HTR-8/SVneo (cell line): Measurements from ENCODE around the gene GPR137B.

Source experiments
- DNase-seq: peaks from one replicate; pipeline ENCODE4 v3.0.0; 2011; ENCODE audit warnings: low spot score, mixed read lengths; ENCODE audit not compliant: insufficient read length
- FAIRE-seq: peaks from 2 replicates; lab custom pipeline; 2011; peaks lifted over from hg19 to GRCh38; lab: Jason Lieb, UNC

GPR137B gene

GRCh38 chr1:236235116-236235515, 92.8 kb downstream of the GPR137B start:
- FAIRE-seq (no peak), DNase-seq (no peak)

GRCh38 chr1:236239092-236239585, 96.8 kb downstream of the GPR137B start:
- FAIRE-seq (no peak), DNase-seq (no peak)

GRCh38 chr1:236240675-236241074, 98.3 kb downstream of the GPR137B start:
- no peak for FAIRE-seq
- no peak for DNase-seq

- no peak for DNase-seq
- no peak for FAIRE-seq
Observed at GRCh38 chr1:236242568-236242967, 100.2 kb downstream of the GPR137B start.

- DNase-seq (no peak), FAIRE-seq (no peak)
Observed at GRCh38 chr1:236247286-236247685, 104.9 kb downstream of the GPR137B start.

GRCh38 chr1:236251587-236251986, 109.2 kb downstream of the GPR137B start:
- FAIRE-seq (no peak), DNase-seq (no peak)

GRCh38 chr1:236253119-236253518, 110.8 kb downstream of the GPR137B start:
- no peak for FAIRE-seq
- no peak for DNase-seq

GRCh38 chr1:236253918-236254637, 111.7 kb downstream of the GPR137B start:
- no peak for DNase-seq
- FAIRE-seq = no peak

GRCh38 chr1:236257216-236257615, 114.9 kb downstream of the GPR137B start:
- no peak for FAIRE-seq
- no peak for DNase-seq

- FAIRE-seq (no peak), DNase-seq (no peak)
Observed at GRCh38 chr1:236258114-236258622, 115.8 kb downstream of the GPR137B start.
